K562 (cell line): Measurements from ENCODE around the gene PSMC6. TPM values are rescaled to one million over a fixed set of nuclear protein-coding genes. Genes with fewer than 3 reads are reported as not detected.

ENCODE experiments used
- CBX3 ChIP-seq, 2 experiments: IDR thresholded peaks; 1 replicate in 1 of 2; 2 replicates in 1 of 2; pipeline ENCODE4 v1.6.1; 2012; ENCODE audit warnings: inconsistent platforms in 2 of 2, low read length in 2 of 2, borderline replicate concordance in 1 of 2, control low read depth in 1 of 2
- DACH1 ChIP-seq: fragments of 450-650 bp; IDR thresholded peaks from 2 replicates; pipeline ENCODE4 v1.6.1; 2018; ENCODE audit not compliant: partially characterized antibody
- GABPB1 ChIP-seq: sonication (generic); formaldehyde crosslinking; IDR thresholded peaks from 2 replicates; pipeline ENCODE4 v1.8.0; 2022; ENCODE audit warnings: mild to moderate bottlenecking, missing genetic modification reagents
- GTF2F1 ChIP-seq: IDR thresholded peaks from 2 replicates; pipeline ENCODE4 v1.6.1; 2011; ENCODE audit warnings: low read depth, low read length, improper control_type of control experiment
- HNRNPH1 ChIP-seq: fragments of 200-400 bp; formaldehyde crosslinking; optimal IDR thresholded peaks from 2 replicates; pipeline ENCODE3; 2017; ENCODE audit warnings: low read depth, mild to moderate bottlenecking, low read length, moderate library complexity
- HSF4 ChIP-seq: fragments of 250-450 bp; sonication (Bioruptor Pico); IDR thresholded peaks from 2 replicates; pipeline ENCODE4 v2.1.2; 2022; ENCODE audit warnings: mild to moderate bottlenecking, moderate library complexity, borderline replicate concordance
- LCOR ChIP-seq: sonication (generic); formaldehyde crosslinking; IDR thresholded peaks from 2 replicates; pipeline ENCODE4 v1.8.0; 2022; ENCODE audit warnings: mild to moderate bottlenecking, missing genetic modification reagents
- NFATC3 ChIP-seq: fragments of 450-650 bp; IDR thresholded peaks from 2 replicates; pipeline ENCODE4 v1.6.1; 2017; ENCODE audit warnings: mild to moderate bottlenecking
- NFIX ChIP-seq: fragments of 250-450 bp; sonication (Bioruptor Pico); IDR thresholded peaks from 2 replicates; pipeline ENCODE4 v1.4.0; 2020; ENCODE audit warnings: low read depth, mild to moderate bottlenecking, moderate library complexity
- PHF8 ChIP-seq: fragments of 200-600 bp; sonication (generic); IDR thresholded peaks from 2 replicates; pipeline ENCODE4 v1.6.1; 2012; ENCODE audit warnings: mixed run types, mild to moderate bottlenecking, inconsistent platforms, low read length, moderate library complexity, borderline replicate concordance
- RFX1 ChIP-seq: fragments of 450-650 bp; IDR thresholded peaks from 2 replicates; pipeline ENCODE4 v1.6.1; 2016; ENCODE audit warnings: mild to moderate bottlenecking, moderate library complexity
- RUNX1 ChIP-seq: sonication (generic); IDR thresholded peaks from 2 replicates; pipeline ENCODE4 v1.6.1; 2016; ENCODE audit warnings: antibody characterized with exemption, low read depth
- SIN3A ChIP-seq, 2 experiments: fragments of 150-350 bp in 1 of 2; IDR thresholded peaks; 2 replicates each; pipeline ENCODE4 v1.6.1; 2011 to 2016; ENCODE audit warnings: borderline replicate concordance in 2 of 2, low read depth in 2 of 2, low read length in 2 of 2, mild to moderate bottlenecking in 2 of 2, moderate library complexity in 2 of 2; ENCODE audit not compliant: control insufficient read depth in 1 of 2
- SMARCC2 ChIP-seq: fragments of 450-650 bp; IDR thresholded peaks from 2 replicates; pipeline ENCODE4 v1.6.1; 2017; ENCODE audit warnings: antibody characterized with exemption, moderate library complexity, mild to moderate bottlenecking, low read depth
- TAF9B ChIP-seq: fragments of 450-650 bp; IDR thresholded peaks from 2 replicates; pipeline ENCODE4 v1.6.1; 2018; ENCODE audit warnings: mild to moderate bottlenecking; ENCODE audit not compliant: partially characterized antibody
- TGIF2 ChIP-seq: sonication (generic); formaldehyde crosslinking; IDR thresholded peaks from 2 replicates; pipeline ENCODE4 v1.8.1; 2022; ENCODE audit warnings: mild to moderate bottlenecking, missing genetic modification reagents, moderate library complexity
- ZNF24 ChIP-seq: fragments of 450-650 bp; IDR thresholded peaks from 2 replicates; pipeline ENCODE4 v1.6.1; 2016
- ZNF274 ChIP-seq: IDR thresholded peaks from 2 replicates; pipeline ENCODE4 v1.6.1; 2011; ENCODE audit warnings: low read depth, mild to moderate bottlenecking, low read length, moderate library complexity, borderline replicate concordance
- polyA plus RNA-seq, 8 experiments: library from polyadenylated mRNA; depleted of rRNA in 4 of 8; stranded (reverse) in 5 of 8; unstranded in 3 of 8; fragments of >200 nt; fragmentation: Nextera tagmentation in 2 of 8; fragmentation: Illumina TruSeq in 1 of 8; extraction: Ambion mirVana in 2 of 8; extraction: Trizol in 1 of 8; gene quantifications; 2 replicates each; pipeline versions ENCODE4 v1.2.1 to v1.2.3, GENCODE V29; 2011 to 2014; ENCODE audit warnings: inconsistent platforms in 1 of 8, missing spikeins in 1 of 8
- total RNA-seq, 7 experiments: library from RNA; depleted of rRNA in 6 of 7; stranded (reverse); fragments of >200 nt in 6 of 7; fragmentation: Illumina TruSeq in 2 of 7; extraction: Trizol in 2 of 7; gene quantifications; 2 replicates each; pipeline versions ENCODE4 v1.2.1 to v1.2.3, GENCODE V29; 2011 to 2021; ENCODE audit warnings: low replicate concordance in 1 of 7
- TF ChIP-seq, protein P1 (sequence below): fragments of 250-450 bp; sonication (Bioruptor Pico); IDR thresholded peaks from 2 replicates; pipeline ENCODE4 v1.8.0; 2022; ENCODE audit warnings: moderate library complexity, mild to moderate bottlenecking, inconsistent platforms
- TF ChIP-seq, protein P2 (sequence below), 2 experiments: fragments of 450-650 bp; conservative IDR thresholded peaks; 2 replicates each; pipeline ENCODE4 v1.6.1; 2017; ENCODE audit warnings: mild to moderate bottlenecking in 2 of 2, moderate library complexity in 2 of 2
- TF ChIP-seq, protein P3 (sequence below): IDR thresholded peaks from 3 replicates; pipeline ENCODE4 v1.6.1; 2011; ENCODE audit warnings: borderline replicate concordance, mild to moderate bottlenecking; ENCODE audit not compliant: insufficient read length, insufficient read depth
- TF ChIP-seq, protein P4 (sequence below), 2 experiments: IDR thresholded peaks; 2 replicates each; pipeline ENCODE4 v1.6.1; 2011; ENCODE audit warnings: borderline replicate concordance in 1 of 2, control low read depth in 1 of 2, low read depth in 1 of 2, low read length in 1 of 2, mild to moderate bottlenecking in 1 of 2, mixed read lengths in 1 of 2, moderate library complexity in 1 of 2; ENCODE audit not compliant: insufficient read depth in 1 of 2, insufficient read length in 1 of 2, poor library complexity in 1 of 2, severe bottlenecking in 1 of 2; ENCODE audit errors: extremely low read depth in 1 of 2

The PSMC6 gene
- total and polyA plus RNA-seq, 9 of the 15 experiments (the other 6 are each of a cell fraction or from before 2014, with no cell fraction given) = 91.4 to 224 (median 182) TPM

DNA sequence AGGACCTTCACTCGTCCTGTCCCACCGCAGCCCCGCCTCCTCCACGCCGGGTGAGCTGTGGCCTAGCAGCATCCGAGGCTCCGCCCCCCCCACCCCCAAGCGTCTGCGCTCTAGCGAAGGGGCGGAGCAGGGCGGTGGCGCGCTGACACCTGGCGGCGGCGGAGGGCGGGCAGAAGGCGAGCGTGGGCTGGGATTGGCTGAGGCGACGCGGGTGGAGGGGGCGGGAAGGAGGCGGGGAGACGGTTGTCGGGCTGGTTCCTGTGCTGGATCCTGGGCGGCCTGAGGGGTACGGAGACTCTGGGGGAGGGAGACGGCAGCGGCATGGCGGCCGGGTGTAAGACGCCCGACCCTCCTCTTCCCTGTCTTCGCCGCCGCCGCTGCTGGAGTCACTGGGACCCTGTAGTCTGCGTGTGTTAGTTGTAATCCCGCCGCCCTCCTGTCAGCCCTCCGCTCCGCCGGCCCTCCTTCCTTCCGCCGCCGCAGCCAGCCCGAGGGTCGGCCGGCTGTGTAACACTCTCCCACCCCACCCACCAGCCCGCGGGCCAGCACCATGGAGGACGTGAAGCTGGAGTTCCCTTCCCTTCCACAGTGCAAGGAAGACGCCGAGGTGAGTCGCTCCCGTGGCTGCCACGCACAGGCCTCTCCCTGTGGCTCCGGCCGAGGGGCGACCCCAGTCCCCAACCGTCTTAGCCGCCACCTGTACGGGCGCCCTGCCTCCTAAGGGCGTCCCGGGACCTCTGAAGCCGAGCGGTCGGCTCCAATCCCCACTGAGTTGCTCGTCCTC lies 23.1 kb downstream of the PSMC6 start, which contains the start of gene STYX (continued):
- TF ChIP-seq GTF2F1 (no peak), DACH1 (no peak), NFATC3 (no peak), GABPB1 (CRISPR knock-in tag) (peak; percentile 41; the same call in 1 of the 2 replicates), NFIX (CRISPR knock-in tag) (no peak), SMARCC2 (no peak), SIN3A (IDR thresholded peaks at IDR 0.05; ENCODE audit: borderline replicate concordance in 2 of 2, control insufficient read depth in 1 of 2, low read depth in 2 of 2, low read length in 2 of 2) (no peak; a peak in 1 of 4 replicates), RFX1 (no peak), TAF9B (peak; percentile 56), PHF8 (peak; percentile 86; the same call in 1 of the 2 replicates), HNRNPH1 (no peak), HSF4 (CRISPR knock-in tag) (no peak), TGIF2 (CRISPR knock-in tag) (0 out of 2 replicates have a peak, but pooled peaks have one; percentile 52), ZNF274 (no peak), CBX3 (IDR thresholded peaks at IDR 0.05; ENCODE audit: borderline replicate concordance in 1 of 2, low read length in 2 of 2) (no peak), RUNX1 (no peak), LCOR (0 out of 2 replicates have a peak, but pooled peaks have one; percentile 72), ZNF24 (no peak)
- TF ChIP-seq, protein P1, sequence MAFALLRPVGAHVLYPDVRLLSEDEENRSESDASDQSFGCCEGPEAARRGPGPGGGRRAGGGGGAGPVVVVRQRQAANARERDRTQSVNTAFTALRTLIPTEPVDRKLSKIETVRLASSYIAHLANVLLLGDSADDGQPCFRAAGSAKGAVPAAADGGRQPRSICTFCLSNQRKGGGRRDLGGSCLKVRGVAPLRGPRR (CRISPR knock-in tag) = no peak
- TF ChIP-seq, protein P2, sequence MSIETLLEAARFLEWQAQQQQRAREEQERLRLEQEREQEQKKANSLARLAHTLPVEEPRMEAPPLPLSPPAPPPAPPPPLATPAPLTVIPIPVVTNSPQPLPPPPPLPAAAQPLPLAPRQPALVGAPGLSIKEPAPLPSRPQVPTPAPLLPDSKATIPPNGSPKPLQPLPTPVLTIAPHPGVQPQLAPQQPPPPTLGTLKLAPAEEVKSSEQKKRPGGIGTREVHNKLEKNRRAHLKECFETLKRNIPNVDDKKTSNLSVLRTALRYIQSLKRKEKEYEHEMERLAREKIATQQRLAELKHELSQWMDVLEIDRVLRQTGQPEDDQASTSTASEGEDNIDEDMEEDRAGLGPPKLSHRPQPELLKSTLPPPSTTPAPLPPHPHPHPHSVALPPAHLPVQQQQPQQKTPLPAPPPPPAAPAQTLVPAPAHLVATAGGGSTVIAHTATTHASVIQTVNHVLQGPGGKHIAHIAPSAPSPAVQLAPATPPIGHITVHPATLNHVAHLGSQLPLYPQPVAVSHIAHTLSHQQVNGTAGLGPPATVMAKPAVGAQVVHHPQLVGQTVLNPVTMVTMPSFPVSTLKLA (conservative IDR thresholded peaks at IDR 0.05) = peak; percentile 51 to 56; a peak in 3 of 4 replicates
- TF ChIP-seq, protein P3, sequence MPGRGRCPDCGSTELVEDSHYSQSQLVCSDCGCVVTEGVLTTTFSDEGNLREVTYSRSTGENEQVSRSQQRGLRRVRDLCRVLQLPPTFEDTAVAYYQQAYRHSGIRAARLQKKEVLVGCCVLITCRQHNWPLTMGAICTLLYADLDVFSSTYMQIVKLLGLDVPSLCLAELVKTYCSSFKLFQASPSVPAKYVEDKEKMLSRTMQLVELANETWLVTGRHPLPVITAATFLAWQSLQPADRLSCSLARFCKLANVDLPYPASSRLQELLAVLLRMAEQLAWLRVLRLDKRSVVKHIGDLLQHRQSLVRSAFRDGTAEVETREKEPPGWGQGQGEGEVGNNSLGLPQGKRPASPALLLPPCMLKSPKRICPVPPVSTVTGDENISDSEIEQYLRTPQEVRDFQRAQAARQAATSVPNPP = no peak
- TF ChIP-seq, protein P4, sequence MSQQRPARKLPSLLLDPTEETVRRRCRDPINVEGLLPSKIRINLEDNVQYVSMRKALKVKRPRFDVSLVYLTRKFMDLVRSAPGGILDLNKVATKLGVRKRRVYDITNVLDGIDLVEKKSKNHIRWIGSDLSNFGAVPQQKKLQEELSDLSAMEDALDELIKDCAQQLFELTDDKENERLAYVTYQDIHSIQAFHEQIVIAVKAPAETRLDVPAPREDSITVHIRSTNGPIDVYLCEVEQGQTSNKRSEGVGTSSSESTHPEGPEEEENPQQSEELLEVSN (IDR thresholded peaks at IDR 0.05; ENCODE audit: borderline replicate concordance in 1 of 2, extremely low read depth in 1 of 2, insufficient read depth in 1 of 2, insufficient read length in 1 of 2, low read depth in 1 of 2, low read length in 1 of 2, poor library complexity in 1 of 2, severe bottlenecking in 1 of 2) = peak in 1 of 2 experiments; percentile 16
